CD14-positive monocyte (primary cell): ENCODE results near the gene VPS37C. TPM values are rescaled to one million over a fixed set of nuclear protein-coding genes. Genes with fewer than 3 reads are reported as not detected.

Experiments
- DNase-seq, 3 donors: peaks; one replicate each; pipeline ENCODE4 v3.0.0-alpha.2; 2011 to 2022
- H2AFZ ChIP-seq: 2 replicates; pipeline ENCODE4 v1.6.0; 2012; ENCODE audit warnings: mild to moderate bottlenecking, low read depth, low read length, inconsistent platforms; ENCODE audit not compliant: insufficient read depth, poor library complexity, severe bottlenecking
- H3K27ac ChIP-seq, 2 donors: 1 replicate in 1 of 2; 2 replicates in 1 of 2; pipeline ENCODE4 v1.5.1; 2012 to 2013; ENCODE audit warnings: low read length in 2 of 2, control low read depth in 1 of 2, inconsistent platforms in 1 of 2, low read depth in 1 of 2, mild to moderate bottlenecking in 1 of 2
- H3K27me3 ChIP-seq, 2 donors: one replicate each; pipeline versions ENCODE4 v1.6.0 to v1.6.1; 2011 to 2013; ENCODE audit warnings: low read length in 2 of 2; ENCODE audit not compliant: control insufficient read depth in 2 of 2, insufficient read depth in 2 of 2
- H3K36me3 ChIP-seq, 2 donors: replicated peaks in 1 of 2; 1 replicate in 1 of 2; 2 replicates in 1 of 2; pipeline versions ENCODE4 v1.5.1 to v1.6.1; 2012 to 2013; ENCODE audit warnings: low read length in 2 of 2, control low read depth in 1 of 2, inconsistent platforms in 1 of 2, mild to moderate bottlenecking in 1 of 2; ENCODE audit not compliant: insufficient read depth in 2 of 2, control insufficient read depth in 1 of 2
- H3K4me1 ChIP-seq, 2 donors: 1 replicate in 1 of 2; 2 replicates in 1 of 2; pipeline versions ENCODE4 v1.5.1 to v1.6.1; 2012 to 2013; ENCODE audit warnings: low read length in 2 of 2, control low read depth in 1 of 2, inconsistent platforms in 1 of 2, mild to moderate bottlenecking in 1 of 2, moderate library complexity in 1 of 2; ENCODE audit not compliant: insufficient read depth in 2 of 2, control insufficient read depth in 1 of 2
- H3K4me2 ChIP-seq: replicated peaks from 2 replicates; pipeline ENCODE3; 2012; ENCODE audit warnings: low read length, moderate library complexity, mild to moderate bottlenecking; ENCODE audit not compliant: poor library complexity, severe bottlenecking; ENCODE audit errors: extremely low read depth
- H3K4me3 ChIP-seq, 3 experiments: fragments of 200-600 bp in 1 of 3; sonication (generic) in 1 of 3; replicated peaks in 1 of 3; 1 replicate in 2 of 3; 2 replicates in 1 of 3; pipeline ENCODE4 v1.5.1; 2011 to 2013; ENCODE audit warnings: low read length in 3 of 3, mild to moderate bottlenecking in 3 of 3, control low read depth in 2 of 3, low read depth in 2 of 3, inconsistent platforms in 1 of 3, moderate library complexity in 1 of 3
- H3K79me2 ChIP-seq: 2 replicates; pipeline ENCODE4 v1.6.0; 2012; ENCODE audit warnings: mild to moderate bottlenecking, control low read depth, inconsistent platforms, low read length, moderate library complexity; ENCODE audit not compliant: insufficient read depth
- H3K9ac ChIP-seq: 2 replicates; pipeline ENCODE4 v1.6.0; 2017; ENCODE audit warnings: low read length, mild to moderate bottlenecking; ENCODE audit not compliant: insufficient read depth, poor library complexity, severe bottlenecking
- H3K9me3 ChIP-seq, 2 donors: replicated peaks in 1 of 2; 1 replicate in 1 of 2; 2 replicates in 1 of 2; pipeline versions ENCODE4 v1.5.1 to v1.6.1; 2012 to 2013; ENCODE audit warnings: low read length in 2 of 2, control low read depth in 1 of 2; ENCODE audit not compliant: control insufficient read depth in 1 of 2, insufficient read depth in 1 of 2
- H4K20me1 ChIP-seq: 2 replicates; pipeline ENCODE4 v1.6.0; 2012; ENCODE audit warnings: mild to moderate bottlenecking, low read length, control low read depth, moderate library complexity; ENCODE audit not compliant: insufficient read depth
- H3K27ac Mint-ChIP-seq, 7 donors: one replicate each; pipeline ENCODE4 v1.8.0; 2020; ENCODE audit warnings: mild to moderate bottlenecking in 7 of 7, mixed read lengths in 7 of 7, moderate library complexity in 6 of 7, inconsistent platforms in 2 of 7
- H3K27me3 Mint-ChIP-seq, 3 donors: one replicate each; pipeline ENCODE4 v1.8.0; 2021 to 2022; ENCODE audit warnings: low read depth in 3 of 3, mild to moderate bottlenecking in 3 of 3, mixed read lengths in 3 of 3, moderate library complexity in 3 of 3, inconsistent platforms in 1 of 3
- H3K36me3 Mint-ChIP-seq, 2 donors: one replicate each; pipeline ENCODE4 v1.8.0; 2020; ENCODE audit warnings: mixed read lengths in 2 of 2, inconsistent platforms in 1 of 2, mild to moderate bottlenecking in 1 of 2
- H3K4me1 Mint-ChIP-seq: one replicate; pipeline ENCODE4 v1.8.0; 2020; ENCODE audit warnings: mild to moderate bottlenecking, mixed read lengths
- H3K4me3 Mint-ChIP-seq, 2 donors: one replicate each; pipeline ENCODE4 v1.8.0; 2020; ENCODE audit warnings: mild to moderate bottlenecking in 2 of 2, mixed read lengths in 2 of 2, moderate library complexity in 1 of 2
- H3K9me3 Mint-ChIP-seq, 7 donors: one replicate each; pipeline ENCODE4 v1.8.0; 2020 to 2022; ENCODE audit warnings: mixed read lengths in 7 of 7, mild to moderate bottlenecking in 6 of 7, moderate library complexity in 6 of 7, inconsistent platforms in 2 of 7
- WGBS: methylation state at CpG from one replicate; pipeline ENCODE4 v1.1.5; 2013; ENCODE audit warnings: missing lambda C conversion rate; ENCODE audit not compliant: insufficient coverage; 5-methylcytosine and 5-hydroxymethylcytosine counted together
- intact Hi-C, 2 donors: fragments of 100-400 bp; cut with micrococcal nuclease; formaldehyde crosslinking; loops; one replicate each; pipeline versions ENCODE4 v1.15.0 to v1.15.1; 2023
- polyA plus RNA-seq, 3 donors: library from polyadenylated mRNA; depleted of rRNA in 1 of 3; unstranded in 2 of 3; stranded (reverse) in 1 of 3; fragments of 300-500 nt in 2 of 3; fragments of >200 nt in 1 of 3; fragmentation: Illumina TruSeq in 2 of 3; gene quantifications; 1 replicate in 2 of 3; 2 replicates in 1 of 3; pipeline ENCODE4 v1.2.3, GENCODE V29; 2012 to 2021
- TF ChIP-seq, protein P1 (sequence below): fragments of 200-600 bp; IDR thresholded peaks from one replicate; pipeline ENCODE4 v1.8.0; 2022; ENCODE audit warnings: antibody characterized with exemption, mild to moderate bottlenecking

VPS37C gene
- polyA plus RNA-seq, 3 donors, result 1.9 to 25.1 (median 3.8) TPM

DNA sequence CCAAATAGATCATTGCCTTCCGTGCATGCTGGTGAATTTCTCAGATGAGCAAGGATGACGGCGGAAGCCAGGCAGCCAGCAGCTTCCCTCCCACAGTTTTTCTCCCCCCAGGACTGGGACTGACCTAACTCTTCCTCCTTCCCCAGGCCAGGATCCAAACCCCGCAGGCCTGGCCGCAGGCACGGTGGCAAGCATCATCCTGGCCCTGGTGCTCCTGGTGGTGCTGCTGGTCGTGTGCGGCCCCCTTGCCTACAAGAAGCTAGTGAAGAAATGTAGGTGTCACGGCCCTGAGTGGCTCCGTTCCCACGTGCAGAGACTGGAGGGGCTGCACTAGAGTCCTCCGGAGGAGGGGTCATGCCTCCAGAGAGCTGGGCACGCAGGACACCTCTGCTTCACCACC lies 38.5 kb downstream of the VPS37C start:
- no peak overlapping the region for H3K27ac ChIP-seq
- H3K27me3 Mint-ChIP-seq, result peaks cover 0 to 7% (median 3%) of the 10 kb centered on the region in 3 donors
- no peak for DNase-seq
- H2AFZ ChIP-seq, result no peak overlapping the region
- TF ChIP-seq, protein P1, sequence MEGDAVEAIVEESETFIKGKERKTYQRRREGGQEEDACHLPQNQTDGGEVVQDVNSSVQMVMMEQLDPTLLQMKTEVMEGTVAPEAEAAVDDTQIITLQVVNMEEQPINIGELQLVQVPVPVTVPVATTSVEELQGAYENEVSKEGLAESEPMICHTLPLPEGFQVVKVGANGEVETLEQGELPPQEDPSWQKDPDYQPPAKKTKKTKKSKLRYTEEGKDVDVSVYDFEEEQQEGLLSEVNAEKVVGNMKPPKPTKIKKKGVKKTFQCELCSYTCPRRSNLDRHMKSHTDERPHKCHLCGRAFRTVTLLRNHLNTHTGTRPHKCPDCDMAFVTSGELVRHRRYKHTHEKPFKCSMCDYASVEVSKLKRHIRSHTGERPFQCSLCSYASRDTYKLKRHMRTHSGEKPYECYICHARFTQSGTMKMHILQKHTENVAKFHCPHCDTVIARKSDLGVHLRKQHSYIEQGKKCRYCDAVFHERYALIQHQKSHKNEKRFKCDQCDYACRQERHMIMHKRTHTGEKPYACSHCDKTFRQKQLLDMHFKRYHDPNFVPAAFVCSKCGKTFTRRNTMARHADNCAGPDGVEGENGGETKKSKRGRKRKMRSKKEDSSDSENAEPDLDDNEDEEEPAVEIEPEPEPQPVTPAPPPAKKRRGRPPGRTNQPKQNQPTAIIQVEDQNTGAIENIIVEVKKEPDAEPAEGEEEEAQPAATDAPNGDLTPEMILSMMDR, result no peak
- H3K9ac ChIP-seq, result no peak overlapping the region
- H4K20me1 ChIP-seq, result peaks cover 11% of the 10 kb centered on the region
- no peak overlapping the region for H3K4me2 ChIP-seq
- no peak overlapping the region for H3K27ac Mint-ChIP-seq
- H3K4me1 ChIP-seq, result peaks cover 4 to 6% of the 10 kb centered on the region in 2 donors
- no peaks in the 10 kb centered on the region for H3K79me2 ChIP-seq
- no peak overlapping the region for H3K4me3 Mint-ChIP-seq
- no peaks in the 10 kb centered on the region for H3K27me3 ChIP-seq
- H3K9me3 Mint-ChIP-seq, result peaks cover 0 to 2% (median 0%) of the 10 kb centered on the region in 7 donors
- peaks cover 19% of the 10 kb centered on the region for H3K4me1 Mint-ChIP-seq
- H3K4me3 ChIP-seq, result no peak overlapping the region
- H3K36me3 ChIP-seq, result peaks cover 0 to 2% of the 10 kb centered on the region in 2 donors
- H3K36me3 Mint-ChIP-seq, result peaks cover 2 to 3% of the 10 kb centered on the region in 2 donors
- no peaks in the 10 kb centered on the region for H3K9me3 ChIP-seq
- WGBS, result 96% methylated on average over 11 of the region's 13 CpGs
- intact Hi-C loops, result no loop called here

DNA sequence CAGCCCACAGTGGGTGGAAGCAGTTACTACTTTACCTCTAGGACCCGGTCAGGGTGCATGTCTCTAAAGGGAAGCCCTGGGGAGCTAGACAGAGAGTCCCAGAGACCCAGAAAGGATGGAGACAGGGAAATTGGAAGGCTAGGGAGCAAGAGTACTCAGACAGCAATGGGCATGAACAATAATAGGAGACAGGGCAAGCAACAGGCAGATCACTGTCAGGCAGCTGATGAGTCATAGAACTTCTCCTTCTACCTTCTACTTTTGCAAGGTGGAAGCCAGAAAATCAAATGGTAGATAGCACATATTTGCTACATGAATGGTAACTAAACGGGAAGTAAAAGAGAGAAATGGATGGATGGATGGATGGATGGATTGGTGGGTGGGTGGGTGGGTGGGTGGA lies 39.3 kb downstream of the VPS37C start:
- Mint-ChIP-seq H3K9me3 (peaks cover 0 to 2% (median 0%) of the 10 kb centered on the region in 7 donors), H3K27me3 (peaks cover 0 to 7% (median 3%) of the 10 kb centered on the region in 3 donors), H3K36me3 (peaks cover 0 to 2% of the 10 kb centered on the region in 2 donors), H3K27ac (no peak overlapping the region), H3K4me1 (peaks cover 19% of the 10 kb centered on the region), H3K4me3 (no peak overlapping the region)
- 90% methylated on average over 1 of the region's 2 CpGs for WGBS
- Histone ChIP-seq H3K36me3 (no peaks in the 10 kb centered on the region), H3K9ac (no peak overlapping the region), H3K27ac (no peak overlapping the region), H3K4me2 (no peak overlapping the region), H3K4me1 (peaks cover 4 to 6% of the 10 kb centered on the region in 2 donors), H4K20me1 (peaks cover 11% of the 10 kb centered on the region), H2AFZ (no peak overlapping the region), H3K79me2 (no peaks in the 10 kb centered on the region), H3K9me3 (no peaks in the 10 kb centered on the region), H3K4me3 (no peak overlapping the region), H3K27me3 (no peaks in the 10 kb centered on the region)
- peak in 2 of 3 donors; percentile 13 to 24 for DNase-seq
- TF ChIP-seq, protein P1, result no peak
- intact Hi-C loops, result no loop called here
